ENCODE measurements around the gene AURKA.

DNA sequence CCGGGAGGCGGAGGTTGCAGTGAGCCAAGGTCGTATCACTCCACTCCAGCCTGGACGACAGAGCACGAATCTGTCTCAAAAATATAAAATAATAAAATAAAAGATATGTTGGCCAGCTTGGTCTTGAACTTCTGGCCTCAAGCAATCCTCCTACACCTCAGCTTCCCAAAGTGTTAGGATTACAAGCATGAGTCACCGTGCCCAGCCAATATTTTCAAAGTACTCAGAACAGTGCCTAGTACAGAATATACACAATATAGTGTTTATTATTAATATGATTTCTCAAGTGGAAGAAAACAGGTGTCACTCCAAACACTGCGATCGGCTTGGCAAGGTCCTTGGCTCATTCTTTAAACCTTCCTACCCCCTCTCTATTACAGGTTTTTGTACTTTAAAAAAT lies 30.1 kb downstream of the AURKA start:
- TF ChIP-seq, protein P1, sequence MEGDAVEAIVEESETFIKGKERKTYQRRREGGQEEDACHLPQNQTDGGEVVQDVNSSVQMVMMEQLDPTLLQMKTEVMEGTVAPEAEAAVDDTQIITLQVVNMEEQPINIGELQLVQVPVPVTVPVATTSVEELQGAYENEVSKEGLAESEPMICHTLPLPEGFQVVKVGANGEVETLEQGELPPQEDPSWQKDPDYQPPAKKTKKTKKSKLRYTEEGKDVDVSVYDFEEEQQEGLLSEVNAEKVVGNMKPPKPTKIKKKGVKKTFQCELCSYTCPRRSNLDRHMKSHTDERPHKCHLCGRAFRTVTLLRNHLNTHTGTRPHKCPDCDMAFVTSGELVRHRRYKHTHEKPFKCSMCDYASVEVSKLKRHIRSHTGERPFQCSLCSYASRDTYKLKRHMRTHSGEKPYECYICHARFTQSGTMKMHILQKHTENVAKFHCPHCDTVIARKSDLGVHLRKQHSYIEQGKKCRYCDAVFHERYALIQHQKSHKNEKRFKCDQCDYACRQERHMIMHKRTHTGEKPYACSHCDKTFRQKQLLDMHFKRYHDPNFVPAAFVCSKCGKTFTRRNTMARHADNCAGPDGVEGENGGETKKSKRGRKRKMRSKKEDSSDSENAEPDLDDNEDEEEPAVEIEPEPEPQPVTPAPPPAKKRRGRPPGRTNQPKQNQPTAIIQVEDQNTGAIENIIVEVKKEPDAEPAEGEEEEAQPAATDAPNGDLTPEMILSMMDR (IDR thresholded peaks at IDR 0.05): no peak
- no peak for TF ChIP-seq POLR2A (IDR thresholded peaks at IDR 0.05)
- TF ChIP-seq POLR2AphosphoS5 (IDR thresholded peaks at IDR 0.05): no peak
- TF ChIP-seq EP300 (IDR thresholded peaks at IDR 0.05): no peak
